LNCAP (cell line): ENCODE data around the gene MCTP1.

ENCODE experiments used
- TF ChIP-seq, protein P1 (sequence below): fragments of 450-650 bp; IDR thresholded peaks from 2 replicates; pipeline ENCODE4 v1.5.1; 2017; ENCODE audit warnings: mild to moderate bottlenecking

Gene MCTP1

DNA sequence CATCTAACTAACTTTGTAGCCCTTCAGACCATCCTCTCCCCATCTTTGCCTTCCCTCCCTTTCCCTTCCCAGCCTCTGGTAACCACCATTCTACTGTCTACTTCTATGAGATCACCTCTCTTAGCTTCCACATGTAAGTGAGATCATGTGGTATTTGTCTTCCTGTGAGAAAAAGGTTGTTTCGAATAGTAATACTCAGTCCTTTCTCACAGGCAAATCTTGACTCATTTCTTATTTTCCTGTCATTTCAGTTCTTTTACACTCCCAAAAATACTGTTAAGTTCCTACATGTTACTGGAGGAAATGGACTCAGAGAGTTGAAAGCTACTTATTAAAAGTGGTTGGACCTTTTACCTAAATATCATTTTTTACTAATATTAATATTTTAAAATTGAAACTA is 584.3 kb downstream of the MCTP1 start:
- TF ChIP-seq, protein P1, sequence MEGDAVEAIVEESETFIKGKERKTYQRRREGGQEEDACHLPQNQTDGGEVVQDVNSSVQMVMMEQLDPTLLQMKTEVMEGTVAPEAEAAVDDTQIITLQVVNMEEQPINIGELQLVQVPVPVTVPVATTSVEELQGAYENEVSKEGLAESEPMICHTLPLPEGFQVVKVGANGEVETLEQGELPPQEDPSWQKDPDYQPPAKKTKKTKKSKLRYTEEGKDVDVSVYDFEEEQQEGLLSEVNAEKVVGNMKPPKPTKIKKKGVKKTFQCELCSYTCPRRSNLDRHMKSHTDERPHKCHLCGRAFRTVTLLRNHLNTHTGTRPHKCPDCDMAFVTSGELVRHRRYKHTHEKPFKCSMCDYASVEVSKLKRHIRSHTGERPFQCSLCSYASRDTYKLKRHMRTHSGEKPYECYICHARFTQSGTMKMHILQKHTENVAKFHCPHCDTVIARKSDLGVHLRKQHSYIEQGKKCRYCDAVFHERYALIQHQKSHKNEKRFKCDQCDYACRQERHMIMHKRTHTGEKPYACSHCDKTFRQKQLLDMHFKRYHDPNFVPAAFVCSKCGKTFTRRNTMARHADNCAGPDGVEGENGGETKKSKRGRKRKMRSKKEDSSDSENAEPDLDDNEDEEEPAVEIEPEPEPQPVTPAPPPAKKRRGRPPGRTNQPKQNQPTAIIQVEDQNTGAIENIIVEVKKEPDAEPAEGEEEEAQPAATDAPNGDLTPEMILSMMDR, result no peak

- TF ChIP-seq, protein P1, result no peak
Observed at GRCh38 chr5:94699562-94699961, 585.3 kb downstream of the MCTP1 start.

DNA sequence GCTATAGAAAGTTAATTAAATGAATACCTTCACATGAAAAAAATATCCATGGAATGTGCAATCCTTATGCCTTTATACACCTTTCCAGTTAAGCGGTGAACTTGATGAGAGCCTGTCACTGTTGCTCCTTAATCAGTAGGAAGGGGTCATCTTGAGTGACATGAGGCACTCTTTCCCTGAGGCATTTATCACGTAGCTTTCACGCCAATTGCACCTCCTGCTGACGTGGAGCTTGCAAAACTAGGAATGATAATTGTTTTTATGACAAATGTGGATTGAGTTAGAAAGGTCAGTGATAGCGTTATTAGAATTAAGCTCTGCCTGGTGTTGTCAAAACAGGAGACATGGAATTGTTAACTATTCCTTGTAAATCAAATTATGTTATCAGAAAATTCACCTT is 586.7 kb downstream of the MCTP1 start:
- TF ChIP-seq, protein P1, result no peak

DNA sequence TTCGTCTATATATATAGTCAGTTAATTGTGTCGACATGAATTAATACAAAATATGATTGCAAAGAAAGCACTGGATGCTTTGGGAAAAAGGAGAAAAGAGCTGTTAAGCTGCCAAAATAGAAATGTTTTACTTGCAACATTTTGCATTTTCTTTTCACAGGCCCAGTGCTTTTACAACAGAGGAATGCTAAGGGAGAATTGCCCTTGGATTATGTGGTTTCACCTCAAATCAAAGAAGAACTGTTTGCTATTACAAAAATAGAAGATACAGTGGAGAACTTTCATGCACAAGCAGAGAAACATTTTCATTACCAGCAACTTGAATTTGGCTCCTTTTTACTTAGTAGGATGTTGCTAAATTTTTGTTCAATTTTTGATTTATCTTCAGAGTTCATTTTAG is 590.2 kb downstream of the MCTP1 start:
- TF ChIP-seq, protein P1, result no peak

GRCh38 chr5:94693845-94694370 is 591.0 kb downstream of the MCTP1 start:
- TF ChIP-seq, protein P1, result no peak

DNA sequence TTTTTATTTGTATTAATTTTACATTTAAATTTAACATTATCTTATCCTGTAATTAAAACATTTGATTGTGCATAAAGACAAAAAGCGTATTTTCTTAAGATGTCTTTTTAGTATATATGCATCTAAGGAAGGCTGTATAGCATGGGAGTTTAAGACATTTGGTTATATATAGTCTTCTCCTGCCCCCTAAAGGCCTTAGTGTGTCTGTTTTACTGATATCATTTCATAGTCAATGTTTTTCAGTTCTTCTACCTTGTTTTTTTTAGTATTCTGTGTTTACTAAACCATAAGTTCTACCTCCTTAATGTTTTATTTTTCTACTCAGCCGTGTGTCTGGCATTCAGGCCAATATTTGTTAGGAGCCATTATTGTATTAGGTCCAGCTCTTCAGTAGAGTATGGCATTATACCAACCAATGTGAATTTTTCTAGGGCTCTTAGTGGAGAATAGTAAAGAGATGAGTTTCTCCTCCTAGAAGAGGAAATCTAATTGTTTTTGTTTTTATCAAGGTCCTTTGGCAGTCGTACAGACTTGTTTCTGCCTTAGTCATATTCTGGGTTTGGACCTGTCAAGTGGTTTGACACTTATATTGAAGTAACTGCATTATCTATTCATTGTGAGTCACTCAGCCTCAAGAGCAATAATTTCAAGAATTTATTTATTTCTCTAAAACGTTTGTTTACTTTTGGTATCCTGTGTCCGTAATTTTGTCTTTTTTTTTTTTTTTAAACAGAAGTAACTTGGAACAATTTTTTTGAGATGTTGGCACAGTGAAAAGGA is 591.7 kb downstream of the MCTP1 start:
- TF ChIP-seq, protein P1, result peak; percentile 53; the same call in 1 of the 2 replicates

DNA sequence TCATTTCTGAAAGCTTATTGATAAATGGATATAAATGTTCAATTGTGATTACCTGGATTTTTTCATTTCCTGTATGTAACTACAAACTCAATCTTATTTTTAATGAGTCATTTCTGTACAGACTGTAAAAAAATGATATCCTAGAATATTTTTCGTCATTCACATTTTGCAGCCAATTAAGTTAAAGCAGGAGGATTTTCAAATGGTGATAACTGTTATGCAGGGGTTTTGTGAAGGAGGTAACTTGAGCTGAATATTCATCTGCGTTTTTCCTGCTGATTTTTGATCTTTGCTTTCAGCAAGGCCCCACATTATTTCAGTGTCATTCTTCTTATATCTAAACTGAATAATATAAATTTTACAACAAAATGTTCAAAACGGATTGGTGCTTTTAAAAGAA is 592.3 kb downstream of the MCTP1 start:
- TF ChIP-seq, protein P1, result no peak
